Esophagus muscularis mucosa (tissue), 4 donors: ENCODE measurements around the gene UGT1A3. TPM values are rescaled to one million over a fixed set of nuclear protein-coding genes. Genes with fewer than 3 reads are reported as not detected.

Experiments
- DNase-seq: peaks from one replicate; pipeline ENCODE4 v3.0.0-alpha.2; 2017; ENCODE audit errors: extremely low spot score
- H3K27ac ChIP-seq, 4 donors: fragments of 200-600 bp; sonication (generic); replicated peaks in 1 of 4; 1 replicate in 3 of 4; 2 replicates in 1 of 4; pipeline ENCODE4 v1.5.1; 2016 to 2019; ENCODE audit warnings: mild to moderate bottlenecking in 1 of 4
- H3K27me3 ChIP-seq, 4 donors: fragments of 200-600 bp; sonication (generic); one replicate each; pipeline versions ENCODE4 v1.5.1 to v1.6.0; 2016 to 2019
- H3K36me3 ChIP-seq, 4 donors: fragments of 200-600 bp; sonication (generic); one replicate each; pipeline ENCODE4 v1.5.1; 2016 to 2019
- H3K4me1 ChIP-seq, 4 donors: fragments of 200-600 bp; sonication (generic); one replicate each; pipeline ENCODE4 v1.5.1; 2016 to 2019
- H3K4me3 ChIP-seq, 4 donors: fragments of 200-600 bp; sonication (generic); 1 replicate in 2 of 4; 2 replicates in 2 of 4; pipeline ENCODE4 v1.5.1; 2016 to 2019; ENCODE audit warnings: mild to moderate bottlenecking in 4 of 4, moderate library complexity in 1 of 4
- H3K9me3 ChIP-seq, 4 donors: fragments of 200-600 bp; sonication (generic); 1 replicate in 3 of 4; 2 replicates in 1 of 4; pipeline ENCODE4 v1.5.1; 2016 to 2019
- CTCF ChIP-seq, 3 experiments: fragments of 200-600 bp in 2 of 3; fragments of 450-650 bp in 1 of 3; sonication (generic) in 2 of 3; IDR thresholded peaks; one replicate each; pipeline ENCODE4 v1.5.1; 2017 to 2019; ENCODE audit warnings: antibody characterized with exemption in 3 of 3, mild to moderate bottlenecking in 2 of 3, moderate library complexity in 1 of 3
- EP300 ChIP-seq: sonication (generic); formaldehyde crosslinking; IDR thresholded peaks from one replicate; pipeline ENCODE4 v1.6.1; 2017; ENCODE audit warnings: antibody characterized with exemption
- POLR2A ChIP-seq: fragments of 450-650 bp; IDR thresholded peaks from one replicate; pipeline ENCODE4 v1.6.1; 2017; ENCODE audit warnings: antibody characterized with exemption, moderate library complexity, mild to moderate bottlenecking, low read depth
- POLR2AphosphoS5 ChIP-seq, 2 donors: sonication (generic); formaldehyde crosslinking; IDR thresholded peaks; one replicate each; pipeline ENCODE4 v1.6.1; 2017; ENCODE audit warnings: antibody characterized with exemption in 2 of 2
- WGBS: methylation state at CpG from one replicate; pipeline ENCODE4 v1.1.5; 2018; 5-methylcytosine and 5-hydroxymethylcytosine counted together
- intact Hi-C: fragments of 100-400 bp; cut with DNase I; formaldehyde crosslinking; loops from one replicate; pipeline ENCODE4 v1.15.1; 2023
- total RNA-seq, 4 donors: library from RNA; depleted of rRNA; stranded (reverse); fragments of >200 nt; gene quantifications; one replicate each; pipeline versions ENCODE4 v1.1.0 to v1.2.1, GENCODE V29; 2016

The UGT1A3 gene
- total RNA-seq, 4 donors from 2014 or later: not detected

- no peaks in the 10 kb centered on the region for H3K27me3 ChIP-seq
- no peak overlapping the region for H3K27ac ChIP-seq
- intact Hi-C loops: no loop called here
- TF ChIP-seq EP300 (no peak), CTCF (IDR thresholded peaks at IDR 0.05) (no peak), POLR2A (no peak), POLR2AphosphoS5 (IDR thresholded peaks at IDR 0.05) (no peak)
- DNase-seq: no peak
- no peaks in the 10 kb centered on the region for H3K36me3 ChIP-seq
- H3K4me1 ChIP-seq: no peaks in the 10 kb centered on the region
- H3K9me3 ChIP-seq: no peaks in the 10 kb centered on the region
- H3K4me3 ChIP-seq: no peak overlapping the region
- WGBS: 75% methylated on average over 4 of the region's 4 CpGs
Measured at GRCh38 chr2:233690444-233690843, 38.4 kb upstream of the UGT1A3 start.

GRCh38 chr2:233691443-233692433 is 37.1 kb upstream of the UGT1A3 start:
- Histone ChIP-seq H3K4me1 (no peaks in the 10 kb centered on the region), H3K4me3 (no peak overlapping the region), H3K27ac (no peak overlapping the region), H3K27me3 (no peaks in the 10 kb centered on the region), H3K36me3 (no peaks in the 10 kb centered on the region), H3K9me3 (no peaks in the 10 kb centered on the region)
- TF ChIP-seq EP300: no peak
- no peak for TF ChIP-seq POLR2A
- TF ChIP-seq POLR2AphosphoS5 (IDR thresholded peaks at IDR 0.05): no peak
- no peak for TF ChIP-seq CTCF (IDR thresholded peaks at IDR 0.05)
- DNase-seq: no peak
- intact Hi-C loops: no loop called here
- 85% methylated on average over 10 of the region's 11 CpGs for WGBS

GRCh38 chr2:233692648-233693047 is 36.2 kb upstream of the UGT1A3 start, which contains the start of gene UGT1A6:
Gene UGT1A6 (plus strand): TSS chr2:233692890. CDS start chr2:233693005, 115 bp downstream.
- no peaks in the 10 kb centered on the region for H3K4me1 ChIP-seq
- H3K9me3 ChIP-seq: no peaks in the 10 kb centered on the region
- TF ChIP-seq CTCF (IDR thresholded peaks at IDR 0.05) (no peak), EP300 (no peak), POLR2A (no peak)
- H3K4me3 ChIP-seq: no peak within 1 kb of the TSS
- intact Hi-C loops: no loop called here
- H3K27ac ChIP-seq: no peak within 1 kb of the TSS
- no peaks in the 10 kb centered on the region for H3K36me3 ChIP-seq
- H3K27me3 ChIP-seq: no peaks in the 10 kb centered on the region
- DNase-seq: no peak
- WGBS: 90% methylated on average over 4 of the region's 4 CpGs

- 88% methylated on average over 6 of the region's 6 CpGs for WGBS
- TF ChIP-seq EP300: no peak
- H3K27me3 ChIP-seq: no peaks in the 10 kb centered on the region
- no peak overlapping the region for H3K4me3 ChIP-seq
- no peak overlapping the region for H3K27ac ChIP-seq
- no peaks in the 10 kb centered on the region for H3K4me1 ChIP-seq
- no peak for DNase-seq
- no peaks in the 10 kb centered on the region for H3K36me3 ChIP-seq
- intact Hi-C loops: no loop called here
- H3K9me3 ChIP-seq: no peaks in the 10 kb centered on the region
Measured at GRCh38 chr2:233693963-233694362, 34.9 kb upstream of the UGT1A3 start.

GRCh38 chr2:233698740-233699139 is 30.1 kb upstream of the UGT1A3 start:
- DNase-seq: no peak
- intact Hi-C loops: no loop called here
- no peaks in the 10 kb centered on the region for H3K9me3 ChIP-seq
- TF ChIP-seq CTCF (IDR thresholded peaks at IDR 0.05) (no peak), POLR2A (no peak), EP300 (no peak)
- no peaks in the 10 kb centered on the region for H3K36me3 ChIP-seq
- no peak overlapping the region for H3K4me3 ChIP-seq
- no peaks in the 10 kb centered on the region for H3K4me1 ChIP-seq
- H3K27ac ChIP-seq: no peak overlapping the region
- H3K27me3 ChIP-seq: no peaks in the 10 kb centered on the region
- 63% methylated on average over 4 of the region's 4 CpGs for WGBS
